A549 (cell line): ENCODE measurements around the gene ZNF595. TPM values are rescaled to one million over a fixed set of nuclear protein-coding genes. Genes with fewer than 3 reads are reported as not detected.

Experiments
- ATAC-seq, 2 experiments: fragments of 200-7000 bp in 1 of 2; fragments of >200 bp in 1 of 2; cut with Nextera tagmentation in 1 of 2; cut with Tn5 transposase in 1 of 2; 3 replicates each; pipeline versions ENCODE4 v1.8.0 to v1.9.1; 2018 to 2020; ENCODE audit warnings: mild to moderate bottlenecking in 1 of 2, moderate library complexity in 1 of 2
- CTCF ChIA-PET: fragments of 300-600 bp; sonication (Branson Sonifier 250); formaldehyde crosslinking; extraction: SDS; loops from one replicate; lab custom pipeline; 2021; ENCODE audit warnings: antibody characterized with exemption, inconsistent platforms; lab: Yijun Ruan, JAX
- POLR2A ChIA-PET: fragments of 350-600 bp; formaldehyde crosslinking; extraction: SDS; loops from one replicate; lab custom pipeline; 2021; ENCODE audit warnings: antibody characterized with exemption, inconsistent platforms; lab: Yijun Ruan, JAX
- DNase-seq, 2 experiments: peaks; one replicate each; pipeline versions ENCODE4 v3.0.0 to v3.0.0-alpha.2; 2011 to 2016; ENCODE audit warnings: low read depth in 1 of 2, low spot score in 1 of 2
- FAIRE-seq: peaks from 2 replicates; lab custom pipeline; 2011; peaks lifted over from hg19 to GRCh38; lab: Jason Lieb, UNC
- H3K27ac ChIP-seq, 2 experiments: fragments of >200 bp; sonication (Bioruptor Twin); formaldehyde crosslinking; 3 replicates each; pipeline ENCODE4 v1.5.1; 2016 to 2017
- H3K4me1 ChIP-seq: fragments of >200 bp; sonication (Bioruptor Twin); formaldehyde crosslinking; 3 replicates; pipeline ENCODE4 v1.6.1; 2016
- H3K4me2 ChIP-seq: fragments of >200 bp; sonication (Bioruptor Twin); formaldehyde crosslinking; 3 replicates; pipeline ENCODE4 v1.6.1; 2016
- H3K4me3 ChIP-seq: fragments of >200 bp; sonication (Bioruptor Twin); formaldehyde crosslinking; 3 replicates; pipeline ENCODE4 v1.5.1; 2016
- H3K9me3 ChIP-seq: fragments of >200 bp; sonication (Bioruptor Twin); formaldehyde crosslinking; 3 replicates; pipeline ENCODE4 v1.6.1; 2016
- BHLHE40 ChIP-seq: IDR thresholded peaks from 2 replicates; pipeline ENCODE4 v1.6.1; 2012; ENCODE audit warnings: low read depth, low read length, inconsistent platforms
- CBX2 ChIP-seq: fragments of 200-600 bp; sonication (generic); IDR thresholded peaks from 2 replicates; pipeline ENCODE4 v1.6.1; 2016; ENCODE audit warnings: low read depth, mild to moderate bottlenecking, borderline replicate concordance
- CBX8 ChIP-seq: fragments of 200-600 bp; sonication (generic); IDR thresholded peaks from 2 replicates; pipeline ENCODE4 v1.6.1; 2016
- CHD2 ChIP-seq: fragments of 150-350 bp; IDR thresholded peaks from 2 replicates; pipeline ENCODE4 v1.6.1; 2014; ENCODE audit warnings: low read length; ENCODE audit not compliant: partially characterized antibody
- EHMT2 ChIP-seq: fragments of 200-600 bp; sonication (generic); IDR thresholded peaks from 2 replicates; pipeline ENCODE4 v1.6.1; 2016; ENCODE audit warnings: antibody characterized with exemption, low read depth, mild to moderate bottlenecking, moderate library complexity
- GATA3 ChIP-seq: IDR thresholded peaks from 2 replicates; pipeline ENCODE4 v1.6.1; 2012; ENCODE audit warnings: borderline replicate concordance
- HEYL ChIP-seq: fragments of 250-450 bp; sonication (Bioruptor Pico); IDR thresholded peaks from 2 replicates; pipeline ENCODE4 v1.8.0; 2021; ENCODE audit warnings: mild to moderate bottlenecking, moderate library complexity
- HOXA7 ChIP-seq: fragments of 250-450 bp; sonication (Bioruptor Pico); IDR thresholded peaks from 2 replicates; pipeline ENCODE4 v1.5.0; 2020; ENCODE audit warnings: mild to moderate bottlenecking, moderate library complexity
- HOXB5 ChIP-seq: fragments of 250-450 bp; sonication (Bioruptor Pico); IDR thresholded peaks from 2 replicates; pipeline ENCODE4 v1.5.0; 2020; ENCODE audit warnings: mild to moderate bottlenecking, moderate library complexity
- MAFK ChIP-seq: fragments of 450-650 bp; IDR thresholded peaks from 2 replicates; pipeline ENCODE4 v1.6.1; 2014; ENCODE audit not compliant: partially characterized antibody
- MAZ ChIP-seq: fragments of 150-350 bp; IDR thresholded peaks from 2 replicates; pipeline ENCODE4 v1.6.1; 2014; ENCODE audit warnings: antibody characterized with exemption, low read depth, low read length, borderline replicate concordance
- MYC ChIP-seq: IDR thresholded peaks from 2 replicates; pipeline ENCODE4 v1.6.1; 2012; ENCODE audit warnings: mild to moderate bottlenecking, inconsistent platforms, low read length, improper control_type of control experiment, borderline replicate concordance
- NFE2L2 ChIP-seq: fragments of 150-350 bp; conservative IDR thresholded peaks from 2 replicates; pipeline ENCODE4 v1.6.1; 2014; ENCODE audit warnings: low read length
- NPAS2 ChIP-seq: fragments of 250-450 bp; sonication (Bioruptor Pico); IDR thresholded peaks from 2 replicates; pipeline ENCODE4 v1.8.0; 2022; ENCODE audit warnings: mild to moderate bottlenecking, moderate library complexity, borderline replicate concordance
- PHF8 ChIP-seq: fragments of 200-600 bp; sonication (generic); IDR thresholded peaks from 2 replicates; pipeline ENCODE4 v1.6.1; 2016; ENCODE audit warnings: low read depth, mild to moderate bottlenecking, antibody characterized with exemption, moderate library complexity, borderline replicate concordance
- POLR2A ChIP-seq: IDR thresholded peaks from 2 replicates; pipeline ENCODE4 v1.6.1; 2012; ENCODE audit warnings: mild to moderate bottlenecking, low read length
- RFX5 ChIP-seq: fragments of 450-650 bp; IDR thresholded peaks from 2 replicates; pipeline ENCODE4 v1.7.1; 2014; ENCODE audit warnings: antibody characterized with exemption, mild to moderate bottlenecking, moderate library complexity
- RNF2 ChIP-seq: fragments of 200-600 bp; sonication (generic); IDR thresholded peaks from 2 replicates; pipeline ENCODE4 v1.6.1; 2016; ENCODE audit warnings: low read depth, mild to moderate bottlenecking, antibody characterized with exemption, moderate library complexity, borderline replicate concordance
- SREBF2 ChIP-seq: fragments of 450-650 bp; IDR thresholded peaks from 2 replicates; pipeline ENCODE4 v1.6.1; 2014; ENCODE audit warnings: mild to moderate bottlenecking, moderate library complexity
- TFCP2L1 ChIP-seq: fragments of 250-450 bp; sonication (Bioruptor Pico); IDR thresholded peaks from 2 replicates; pipeline ENCODE4 v1.5.0; 2021; ENCODE audit warnings: mild to moderate bottlenecking
- WGBS: methylation state at CpG from one replicate; pipeline ENCODE4 v1.1.6; 2017; ENCODE audit errors: missing lambda C conversion rate; 5-methylcytosine and 5-hydroxymethylcytosine counted together
- polyA plus RNA-seq, 4 experiments: library from polyadenylated mRNA; depleted of rRNA in 3 of 4; stranded (reverse); fragments of >200 nt; fragmentation: RNase III in 1 of 4; extraction: RNeasy Plus Mini Kit Qiagen cat#74134 plus additional on column Dnase treatment in 1 of 4; gene quantifications; 2 replicates in 3 of 4; 3 replicates in 1 of 4; pipeline ENCODE4 v1.2.3, GENCODE V29; 2011 to 2017
- TF ChIP-seq, protein P1 (sequence below): fragments of 200-600 bp; sonication (generic); IDR thresholded peaks from 2 replicates; pipeline ENCODE4 v1.6.1; 2016; ENCODE audit warnings: antibody characterized with exemption, mild to moderate bottlenecking, moderate library complexity
- TF ChIP-seq, protein P2 (sequence below): IDR thresholded peaks from 2 replicates; pipeline ENCODE4 v1.6.1; 2012
- TF ChIP-seq, protein P3 (sequence below): fragments of 250-450 bp; sonication (Bioruptor Pico); IDR thresholded peaks from 2 replicates; pipeline ENCODE4 v1.5.0; 2021; ENCODE audit warnings: mild to moderate bottlenecking, moderate library complexity, borderline replicate concordance
- TF ChIP-seq, protein P4 (sequence below): IDR thresholded peaks from 2 replicates; pipeline ENCODE4 v1.6.1; 2012
- TF ChIP-seq, protein P5 (sequence below): fragments of 450-650 bp; IDR thresholded peaks from 2 replicates; pipeline ENCODE4 v1.6.1; 2014; ENCODE audit warnings: antibody characterized with exemption
- TF ChIP-seq, protein P6 (sequence below): IDR thresholded peaks from 2 replicates; pipeline ENCODE4 v1.6.1; 2012; ENCODE audit warnings: low read depth, borderline replicate concordance
- TF ChIP-seq, protein P7 (sequence below): fragments of >200 bp; sonication (Bioruptor Twin); formaldehyde crosslinking; IDR thresholded peaks from 3 replicates; pipeline ENCODE4 v1.5.1; 2016
- TF ChIP-seq, protein P8 (sequence below): fragments of >200 bp; sonication (Bioruptor Twin); formaldehyde crosslinking; IDR thresholded peaks from 3 replicates; pipeline ENCODE4 v1.6.1; 2016

ZNF595 gene
- polyA plus RNA-seq, 2 of the 4 experiments (the other 2 are of a cell fraction), result 30.0 to 36.4 TPM

DNA sequence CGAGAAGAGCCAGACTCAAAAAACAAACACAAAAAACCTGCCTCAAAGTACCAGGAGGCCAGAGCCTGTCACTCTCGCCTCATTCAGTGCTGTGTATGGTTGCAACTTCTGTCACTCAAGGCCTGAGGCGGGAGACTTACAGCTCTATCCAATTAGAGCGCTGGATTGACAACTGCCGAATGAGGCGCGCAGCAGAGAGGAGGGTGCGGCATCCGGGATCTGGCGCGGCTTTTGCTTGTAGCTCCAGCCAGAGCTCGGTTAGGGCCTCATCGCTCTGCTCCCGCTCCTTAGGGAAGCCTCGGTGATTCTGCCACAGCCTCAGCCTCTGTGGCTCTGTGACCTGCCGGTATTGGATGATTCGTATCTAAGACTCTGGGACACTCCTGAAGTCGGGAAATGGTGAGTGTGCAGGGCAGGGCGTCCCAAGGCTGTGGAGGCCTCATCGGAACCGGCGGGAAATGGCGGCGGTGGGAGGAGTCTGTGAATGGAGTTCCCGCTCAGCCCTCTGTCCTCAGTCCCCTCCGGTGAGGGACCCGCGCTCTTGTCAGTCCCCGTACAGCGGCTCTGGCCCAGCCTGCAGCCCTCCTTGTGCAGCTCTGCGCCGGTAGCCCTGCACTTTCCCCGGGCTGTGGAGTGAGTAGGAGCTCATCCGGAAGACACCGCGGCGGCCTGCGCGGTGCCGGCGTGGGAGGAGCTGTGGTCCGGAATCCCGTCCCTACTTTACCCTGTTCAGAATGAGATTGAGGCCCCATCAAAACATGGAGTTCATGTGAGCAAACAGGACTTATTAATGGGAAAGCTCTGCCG is 71.4 kb downstream of the ZNF595 start, which contains the start of gene ZNF718:
Gene ZNF718 (plus strand): TSS at position 227 of the 807 bp plus-strand sequence. CDS start 170 bp downstream, at position 397.
- Histone ChIP-seq H3K9me3 (peaks cover 32% of the 10 kb centered on the region), H3K4me3 (peak within 1 kb of the TSS; percentile 69), H3K4me1 (no peaks in the 10 kb centered on the region), H3K27ac (peak within 1 kb of the TSS; percentile 69 to 92), H3K4me2 (peak within 1 kb of the TSS; percentile 72)
- 0% methylated on average over 14 of the region's 44 CpGs for WGBS
- FAIRE-seq (no peak), ATAC-seq (peak; percentile 99), DNase-seq (peak; percentile 89 to 96)
- ChIA-PET POLR2A (interaction anchor here (0.5 to 2.0 kb wide), 6 partner anchors 11 to 766 kb away, joined by 3 to 7 read pairs (median 4); partner anchors contain the start of genes ATP5ME and MYL5), CTCF (interaction anchor here (1.2 kb wide), 1 partner anchor 11 kb away, joined by 3 read pairs; no protein-coding TSS in a partner anchor)
- TF ChIP-seq, protein P1, sequence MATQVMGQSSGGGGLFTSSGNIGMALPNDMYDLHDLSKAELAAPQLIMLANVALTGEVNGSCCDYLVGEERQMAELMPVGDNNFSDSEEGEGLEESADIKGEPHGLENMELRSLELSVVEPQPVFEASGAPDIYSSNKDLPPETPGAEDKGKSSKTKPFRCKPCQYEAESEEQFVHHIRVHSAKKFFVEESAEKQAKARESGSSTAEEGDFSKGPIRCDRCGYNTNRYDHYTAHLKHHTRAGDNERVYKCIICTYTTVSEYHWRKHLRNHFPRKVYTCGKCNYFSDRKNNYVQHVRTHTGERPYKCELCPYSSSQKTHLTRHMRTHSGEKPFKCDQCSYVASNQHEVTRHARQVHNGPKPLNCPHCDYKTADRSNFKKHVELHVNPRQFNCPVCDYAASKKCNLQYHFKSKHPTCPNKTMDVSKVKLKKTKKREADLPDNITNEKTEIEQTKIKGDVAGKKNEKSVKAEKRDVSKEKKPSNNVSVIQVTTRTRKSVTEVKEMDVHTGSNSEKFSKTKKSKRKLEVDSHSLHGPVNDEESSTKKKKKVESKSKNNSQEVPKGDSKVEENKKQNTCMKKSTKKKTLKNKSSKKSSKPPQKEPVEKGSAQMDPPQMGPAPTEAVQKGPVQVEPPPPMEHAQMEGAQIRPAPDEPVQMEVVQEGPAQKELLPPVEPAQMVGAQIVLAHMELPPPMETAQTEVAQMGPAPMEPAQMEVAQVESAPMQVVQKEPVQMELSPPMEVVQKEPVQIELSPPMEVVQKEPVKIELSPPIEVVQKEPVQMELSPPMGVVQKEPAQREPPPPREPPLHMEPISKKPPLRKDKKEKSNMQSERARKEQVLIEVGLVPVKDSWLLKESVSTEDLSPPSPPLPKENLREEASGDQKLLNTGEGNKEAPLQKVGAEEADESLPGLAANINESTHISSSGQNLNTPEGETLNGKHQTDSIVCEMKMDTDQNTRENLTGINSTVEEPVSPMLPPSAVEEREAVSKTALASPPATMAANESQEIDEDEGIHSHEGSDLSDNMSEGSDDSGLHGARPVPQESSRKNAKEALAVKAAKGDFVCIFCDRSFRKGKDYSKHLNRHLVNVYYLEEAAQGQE, result no peak
- TF ChIP-seq NFE2L2 (no peak), MYC (no peak), HEYL (CRISPR knock-in tag) (no peak), CBX2 (no peak), TFCP2L1 (CRISPR knock-in tag) (no peak), PHF8 (peak; percentile 55; the same call in 1 of the 2 replicates), CHD2 (no peak), SREBF2 (no peak), BHLHE40 (no peak), GATA3 (no peak), RFX5 (no peak), RNF2 (no peak), MAZ (no peak), HOXB5 (CRISPR knock-in tag) (no peak), EHMT2 (no peak), NPAS2 (CRISPR knock-in tag) (no peak), HOXA7 (CRISPR knock-in tag) (no peak), POLR2A (peak; percentile 33; the same call in 1 of the 2 replicates), CBX8 (no peak), MAFK (no peak)
- TF ChIP-seq, protein P2, sequence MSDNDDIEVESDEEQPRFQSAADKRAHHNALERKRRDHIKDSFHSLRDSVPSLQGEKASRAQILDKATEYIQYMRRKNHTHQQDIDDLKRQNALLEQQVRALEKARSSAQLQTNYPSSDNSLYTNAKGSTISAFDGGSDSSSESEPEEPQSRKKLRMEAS, result peak; percentile 77
- TF ChIP-seq, protein P3, sequence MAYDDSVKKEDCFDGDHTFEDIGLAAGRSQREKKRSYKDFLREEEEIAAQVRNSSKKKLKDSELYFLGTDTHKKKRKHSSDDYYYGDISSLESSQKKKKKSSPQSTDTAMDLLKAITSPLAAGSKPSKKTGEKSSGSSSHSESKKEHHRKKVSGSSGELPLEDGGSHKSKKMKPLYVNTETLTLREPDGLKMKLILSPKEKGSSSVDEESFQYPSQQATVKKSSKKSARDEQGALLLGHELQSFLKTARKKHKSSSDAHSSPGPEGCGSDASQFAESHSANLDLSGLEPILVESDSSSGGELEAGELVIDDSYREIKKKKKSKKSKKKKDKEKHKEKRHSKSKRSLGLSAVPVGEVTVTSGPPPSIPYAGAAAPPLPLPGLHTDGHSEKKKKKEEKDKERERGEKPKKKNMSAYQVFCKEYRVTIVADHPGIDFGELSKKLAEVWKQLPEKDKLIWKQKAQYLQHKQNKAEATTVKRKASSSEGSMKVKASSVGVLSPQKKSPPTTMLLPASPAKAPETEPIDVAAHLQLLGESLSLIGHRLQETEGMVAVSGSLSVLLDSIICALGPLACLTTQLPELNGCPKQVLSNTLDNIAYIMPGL (CRISPR knock-in tag), result no peak
- TF ChIP-seq, protein P4, sequence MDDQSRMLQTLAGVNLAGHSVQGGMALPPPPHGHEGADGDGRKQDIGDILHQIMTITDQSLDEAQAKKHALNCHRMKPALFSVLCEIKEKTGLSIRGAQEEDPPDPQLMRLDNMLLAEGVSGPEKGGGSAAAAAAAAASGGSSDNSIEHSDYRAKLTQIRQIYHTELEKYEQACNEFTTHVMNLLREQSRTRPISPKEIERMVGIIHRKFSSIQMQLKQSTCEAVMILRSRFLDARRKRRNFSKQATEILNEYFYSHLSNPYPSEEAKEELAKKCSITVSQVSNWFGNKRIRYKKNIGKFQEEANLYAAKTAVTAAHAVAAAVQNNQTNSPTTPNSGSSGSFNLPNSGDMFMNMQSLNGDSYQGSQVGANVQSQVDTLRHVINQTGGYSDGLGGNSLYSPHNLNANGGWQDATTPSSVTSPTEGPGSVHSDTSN, result peak; percentile 97
- TF ChIP-seq, protein P5, sequence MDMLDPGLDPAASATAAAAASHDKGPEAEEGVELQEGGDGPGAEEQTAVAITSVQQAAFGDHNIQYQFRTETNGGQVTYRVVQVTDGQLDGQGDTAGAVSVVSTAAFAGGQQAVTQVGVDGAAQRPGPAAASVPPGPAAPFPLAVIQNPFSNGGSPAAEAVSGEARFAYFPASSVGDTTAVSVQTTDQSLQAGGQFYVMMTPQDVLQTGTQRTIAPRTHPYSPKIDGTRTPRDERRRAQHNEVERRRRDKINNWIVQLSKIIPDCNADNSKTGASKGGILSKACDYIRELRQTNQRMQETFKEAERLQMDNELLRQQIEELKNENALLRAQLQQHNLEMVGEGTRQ, result no peak
- TF ChIP-seq, protein P6, sequence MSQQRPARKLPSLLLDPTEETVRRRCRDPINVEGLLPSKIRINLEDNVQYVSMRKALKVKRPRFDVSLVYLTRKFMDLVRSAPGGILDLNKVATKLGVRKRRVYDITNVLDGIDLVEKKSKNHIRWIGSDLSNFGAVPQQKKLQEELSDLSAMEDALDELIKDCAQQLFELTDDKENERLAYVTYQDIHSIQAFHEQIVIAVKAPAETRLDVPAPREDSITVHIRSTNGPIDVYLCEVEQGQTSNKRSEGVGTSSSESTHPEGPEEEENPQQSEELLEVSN, result peak; percentile 91
- TF ChIP-seq, protein P7, sequence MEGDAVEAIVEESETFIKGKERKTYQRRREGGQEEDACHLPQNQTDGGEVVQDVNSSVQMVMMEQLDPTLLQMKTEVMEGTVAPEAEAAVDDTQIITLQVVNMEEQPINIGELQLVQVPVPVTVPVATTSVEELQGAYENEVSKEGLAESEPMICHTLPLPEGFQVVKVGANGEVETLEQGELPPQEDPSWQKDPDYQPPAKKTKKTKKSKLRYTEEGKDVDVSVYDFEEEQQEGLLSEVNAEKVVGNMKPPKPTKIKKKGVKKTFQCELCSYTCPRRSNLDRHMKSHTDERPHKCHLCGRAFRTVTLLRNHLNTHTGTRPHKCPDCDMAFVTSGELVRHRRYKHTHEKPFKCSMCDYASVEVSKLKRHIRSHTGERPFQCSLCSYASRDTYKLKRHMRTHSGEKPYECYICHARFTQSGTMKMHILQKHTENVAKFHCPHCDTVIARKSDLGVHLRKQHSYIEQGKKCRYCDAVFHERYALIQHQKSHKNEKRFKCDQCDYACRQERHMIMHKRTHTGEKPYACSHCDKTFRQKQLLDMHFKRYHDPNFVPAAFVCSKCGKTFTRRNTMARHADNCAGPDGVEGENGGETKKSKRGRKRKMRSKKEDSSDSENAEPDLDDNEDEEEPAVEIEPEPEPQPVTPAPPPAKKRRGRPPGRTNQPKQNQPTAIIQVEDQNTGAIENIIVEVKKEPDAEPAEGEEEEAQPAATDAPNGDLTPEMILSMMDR, result no peak
- TF ChIP-seq, protein P8, sequence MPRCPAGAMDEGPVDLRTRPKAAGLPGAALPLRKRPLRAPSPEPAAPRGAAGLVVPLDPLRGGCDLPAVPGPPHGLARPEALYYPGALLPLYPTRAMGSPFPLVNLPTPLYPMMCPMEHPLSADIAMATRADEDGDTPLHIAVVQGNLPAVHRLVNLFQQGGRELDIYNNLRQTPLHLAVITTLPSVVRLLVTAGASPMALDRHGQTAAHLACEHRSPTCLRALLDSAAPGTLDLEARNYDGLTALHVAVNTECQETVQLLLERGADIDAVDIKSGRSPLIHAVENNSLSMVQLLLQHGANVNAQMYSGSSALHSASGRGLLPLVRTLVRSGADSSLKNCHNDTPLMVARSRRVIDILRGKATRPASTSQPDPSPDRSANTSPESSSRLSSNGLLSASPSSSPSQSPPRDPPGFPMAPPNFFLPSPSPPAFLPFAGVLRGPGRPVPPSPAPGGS, result no peak
